Right renal cortex interstitium (tissue), 3 donors: ENCODE data around the gene ANKRD1. TPM values are rescaled to one million over a fixed set of nuclear protein-coding genes. Genes with fewer than 3 reads are reported as not detected.
"Not testable (repeated sequence)": the region's sequence is repeated elsewhere in the genome, so short reads cannot be mapped to it uniquely, and the experiment has no call there.

ENCODE experiments used
- DNase-seq, 3 donors: peaks; one replicate each; pipeline ENCODE4 v3.0.0-alpha.2; 2013; ENCODE audit warnings: low read depth in 3 of 3, low spot score in 2 of 3
- polyA plus RNA-seq, 3 donors: library from polyadenylated mRNA; unstranded; fragments of 120-200 nt; gene quantifications; one replicate each; pipeline ENCODE4 v1.2.1, GENCODE V29; 2013; ENCODE audit not compliant: insufficient read length in 3 of 3

ANKRD1 gene
- polyA plus RNA-seq, 3 donors: 0.89 to 1.3 (median 1.1) TPM

DNA sequence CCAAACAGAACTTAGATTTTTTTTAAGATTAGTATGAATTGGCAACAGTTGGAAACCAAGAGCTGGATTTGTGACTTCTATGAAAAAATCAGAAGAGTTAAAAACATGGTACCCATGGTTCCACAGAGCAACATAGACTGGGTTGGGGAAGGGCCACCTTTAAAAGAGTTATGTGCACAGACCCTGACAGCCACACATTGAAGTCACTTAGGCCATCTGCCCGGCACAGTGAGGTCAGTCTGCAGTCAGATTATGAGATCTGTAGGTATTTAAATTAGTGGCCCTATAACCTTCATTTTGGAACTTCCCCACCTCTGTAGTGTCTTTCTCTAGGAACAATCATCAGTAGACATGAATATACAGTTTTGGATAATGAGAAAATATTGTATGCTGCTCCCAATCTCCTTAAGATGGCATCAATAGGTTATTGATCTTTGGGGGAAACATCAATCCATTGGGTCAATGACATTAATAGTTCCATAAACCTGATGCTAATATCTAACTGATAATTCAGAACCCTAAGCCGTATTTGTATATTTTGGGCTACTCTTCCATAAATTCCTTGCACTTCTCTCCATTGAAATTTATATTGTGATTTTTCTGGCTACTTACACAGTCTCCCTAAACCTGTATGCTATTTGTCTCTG lies 7.0 kb downstream of the ANKRD1 start:
- DNase-seq: no peak

DNA sequence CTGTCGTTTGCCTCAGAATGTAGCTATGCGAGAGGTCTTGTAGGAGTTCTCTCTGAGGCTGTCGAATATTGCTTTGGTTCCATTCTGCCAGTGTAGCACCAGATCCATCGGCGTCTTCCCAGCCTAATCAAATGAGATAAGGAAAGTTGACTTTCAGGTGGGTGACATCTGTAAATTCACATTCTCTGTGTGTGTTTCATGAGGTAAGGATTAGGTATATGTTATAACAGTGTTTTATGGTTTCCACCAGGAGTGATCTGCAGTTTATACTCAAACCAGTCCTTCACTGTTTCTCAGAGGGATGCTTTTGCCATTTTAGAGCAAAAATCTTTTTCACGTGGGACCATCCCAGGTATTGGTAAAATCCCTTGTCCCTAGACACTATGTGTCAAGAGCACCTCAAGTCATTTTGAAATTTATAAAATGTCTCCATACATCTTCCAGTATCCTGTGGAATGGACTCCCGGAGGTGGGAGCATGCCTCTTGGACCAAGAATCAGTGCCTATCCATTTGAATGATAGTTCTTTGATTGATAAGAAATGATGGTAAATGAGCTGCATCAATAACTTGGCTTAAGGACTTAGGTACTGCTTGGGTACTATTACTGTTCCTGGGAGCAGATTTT lies 7.9 kb downstream of the ANKRD1 start:
- DNase-seq: no peak

DNA sequence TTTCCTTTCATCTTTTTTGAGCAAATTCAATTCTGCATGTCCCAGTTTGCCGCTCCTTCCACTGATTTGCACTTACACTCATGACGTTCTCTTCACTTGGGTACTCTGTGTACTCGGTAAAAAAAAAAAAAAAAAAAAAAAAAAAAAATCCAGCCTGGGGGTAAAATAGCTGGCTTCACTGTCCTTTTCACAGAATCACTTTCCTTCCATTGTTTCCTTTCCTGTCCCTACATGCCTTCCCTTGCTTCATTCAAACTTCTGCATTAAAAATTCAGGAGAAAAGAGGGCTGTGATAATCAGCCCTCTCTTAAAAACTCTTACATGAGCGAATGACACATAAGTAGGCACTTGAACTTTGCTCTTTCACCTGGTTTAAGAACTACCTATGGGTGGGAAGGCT lies 8.7 kb downstream of the ANKRD1 start:
- DNase-seq: no peak

DNA sequence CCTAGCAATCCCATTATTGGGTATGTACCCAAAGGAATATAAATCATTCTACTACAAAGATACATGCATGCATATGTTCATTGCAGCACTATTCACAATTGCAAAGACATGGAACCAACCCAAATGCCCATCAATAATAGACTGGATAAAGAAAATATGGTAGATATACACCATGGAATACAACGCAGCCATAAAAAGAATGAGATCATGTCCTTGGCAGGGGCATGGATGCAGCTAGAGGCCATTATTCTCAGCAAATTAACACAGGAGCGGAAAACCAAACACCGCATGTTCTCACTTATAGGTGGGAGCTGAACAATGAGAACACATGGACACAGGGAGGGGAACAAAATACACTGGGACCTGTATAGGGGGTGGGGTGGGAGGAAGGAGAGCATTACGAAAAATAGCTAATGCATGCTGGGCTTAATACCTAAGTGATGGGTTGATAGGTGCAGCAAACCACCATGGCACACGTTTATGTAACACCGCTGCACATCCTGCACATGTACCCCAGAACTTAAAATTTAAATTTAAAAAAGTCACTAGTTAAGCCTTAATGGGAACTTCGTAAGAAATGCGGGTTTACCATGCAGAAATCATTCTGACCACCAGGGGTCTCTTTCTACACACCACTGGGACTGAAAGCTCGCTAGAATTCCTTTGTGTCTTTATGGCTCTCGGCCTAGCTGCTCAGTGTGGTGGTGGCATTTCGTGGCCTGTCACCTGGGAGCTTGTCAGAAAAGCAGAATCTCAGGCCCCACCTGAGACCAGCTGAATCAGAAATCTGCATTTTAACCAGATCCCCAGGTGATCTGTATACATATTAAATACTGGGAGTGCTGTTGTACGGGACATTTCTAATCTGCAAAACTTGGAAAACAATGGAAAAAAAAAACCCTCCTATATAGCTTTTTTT lies 9.5 kb downstream of the ANKRD1 start:
- DNase-seq: peak; percentile 63 to 69 (median 64)

DNA sequence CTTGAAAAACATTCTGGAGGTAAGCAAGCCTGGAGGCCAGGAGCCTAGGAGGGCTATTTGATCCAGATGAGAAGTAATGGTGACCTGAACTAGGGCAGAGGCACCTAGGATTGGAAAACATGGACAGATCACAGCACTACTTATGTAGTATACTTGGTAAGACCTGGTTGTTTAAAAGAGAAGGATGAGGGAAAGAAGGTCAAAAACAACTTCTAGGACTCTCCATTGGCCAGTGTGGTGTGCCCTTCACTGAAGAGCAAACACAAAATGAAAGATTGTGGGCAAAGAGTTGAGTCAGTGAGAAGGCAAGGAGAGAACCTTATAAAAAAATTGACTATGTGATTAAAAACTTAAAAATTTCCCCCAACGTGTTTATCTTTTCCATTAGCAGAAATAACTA lies 14.3 kb downstream of the ANKRD1 start:
- DNase-seq: no peak

DNA sequence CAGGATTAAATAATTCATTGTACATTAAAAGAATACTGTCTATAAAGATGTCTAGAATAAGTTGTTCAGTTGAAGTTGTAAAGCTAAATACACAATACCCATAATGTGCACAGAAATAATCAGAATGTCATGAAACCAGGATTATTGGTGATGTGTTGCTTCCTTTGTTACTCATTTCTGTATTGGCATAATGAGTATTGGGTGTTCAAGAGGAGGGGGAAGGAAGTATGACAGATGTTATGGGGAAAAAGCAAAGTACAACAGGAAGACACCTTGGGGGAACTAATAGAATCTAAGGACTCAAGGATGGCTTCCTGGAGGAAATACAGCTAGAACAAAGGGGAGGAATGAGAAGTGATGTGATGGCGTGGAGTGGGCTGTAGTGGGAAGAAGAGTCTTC lies 15.0 kb downstream of the ANKRD1 start:
- DNase-seq: no peak

DNA sequence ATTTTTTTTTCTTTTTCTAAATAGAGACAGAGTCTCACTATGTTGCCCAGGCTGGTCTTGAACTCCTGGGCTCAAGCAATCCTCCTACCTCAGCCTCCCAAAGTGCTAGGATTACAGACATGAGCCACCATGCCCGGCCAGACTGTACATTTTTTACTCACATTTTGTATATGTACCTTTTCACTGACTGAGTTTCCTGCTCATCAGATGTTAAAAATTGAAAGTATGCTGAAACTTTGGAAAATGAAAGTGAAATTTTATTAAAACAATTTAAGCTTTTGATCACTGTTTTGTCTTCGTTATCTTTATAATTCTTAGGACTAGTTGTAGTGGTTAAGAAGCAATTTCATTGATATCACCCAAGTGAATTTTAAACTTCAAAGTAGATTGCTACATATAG lies 24.0 kb downstream of the ANKRD1 start:
- DNase-seq: not testable (repeated sequence)

DNA sequence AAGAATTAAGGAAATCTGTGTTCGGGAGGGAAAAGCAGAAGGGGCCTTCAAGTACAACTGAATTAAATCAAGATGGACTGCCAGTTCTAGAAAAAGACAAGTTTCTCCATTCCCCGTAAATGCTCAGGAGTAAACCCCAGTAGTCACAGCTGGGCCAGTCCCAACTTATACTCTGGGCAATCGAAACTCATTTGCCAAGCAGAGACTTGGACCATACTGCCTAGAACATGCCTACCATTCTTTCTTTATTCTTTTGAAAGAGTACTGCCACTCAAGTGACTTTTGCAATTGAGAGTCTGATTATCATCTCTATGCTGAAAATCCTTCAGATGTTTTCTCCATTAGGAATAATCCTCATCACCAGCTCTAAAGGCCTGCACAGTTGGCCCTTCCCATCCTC lies 27.7 kb downstream of the ANKRD1 start:
- DNase-seq: no peak

DNA sequence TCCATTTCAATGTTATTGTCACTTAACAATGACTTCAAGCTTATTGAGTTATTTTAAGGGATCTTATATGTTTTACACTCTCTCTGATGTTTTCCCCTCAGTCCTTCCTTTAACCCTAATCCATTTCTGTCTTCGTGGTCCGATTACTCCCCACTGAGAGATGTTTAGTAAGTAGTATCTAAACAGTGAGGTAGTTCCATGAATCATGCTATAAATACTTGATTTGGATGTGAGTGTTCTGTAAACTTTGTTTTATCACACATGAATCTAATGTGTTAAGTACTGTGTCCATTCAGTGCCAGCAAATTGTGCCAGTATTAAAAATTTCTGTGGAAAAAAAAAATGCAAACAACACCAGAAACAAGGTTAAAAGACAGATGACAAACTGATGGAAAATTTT lies 30.5 kb downstream of the ANKRD1 start:
- no peak for DNase-seq

DNA sequence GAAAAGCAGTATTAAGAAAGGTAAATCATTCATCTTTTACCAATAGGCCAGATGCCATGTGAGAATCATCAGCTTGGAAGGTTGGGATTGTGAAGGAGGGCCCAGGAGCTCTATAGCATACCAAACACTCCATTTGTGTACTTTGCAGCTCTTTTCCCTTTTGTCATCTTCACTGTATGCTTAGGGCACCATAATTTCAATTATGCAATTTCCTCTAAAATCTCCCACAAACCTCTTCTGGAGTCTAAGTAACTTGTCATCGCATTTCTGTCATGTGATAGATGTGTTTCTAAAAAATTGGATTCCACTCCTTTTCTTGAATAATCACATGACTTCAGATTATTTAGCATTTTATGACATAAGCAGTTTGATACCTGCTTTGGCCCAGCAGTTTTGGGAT lies 31.3 kb downstream of the ANKRD1 start:
- DNase-seq: no peak

DNA sequence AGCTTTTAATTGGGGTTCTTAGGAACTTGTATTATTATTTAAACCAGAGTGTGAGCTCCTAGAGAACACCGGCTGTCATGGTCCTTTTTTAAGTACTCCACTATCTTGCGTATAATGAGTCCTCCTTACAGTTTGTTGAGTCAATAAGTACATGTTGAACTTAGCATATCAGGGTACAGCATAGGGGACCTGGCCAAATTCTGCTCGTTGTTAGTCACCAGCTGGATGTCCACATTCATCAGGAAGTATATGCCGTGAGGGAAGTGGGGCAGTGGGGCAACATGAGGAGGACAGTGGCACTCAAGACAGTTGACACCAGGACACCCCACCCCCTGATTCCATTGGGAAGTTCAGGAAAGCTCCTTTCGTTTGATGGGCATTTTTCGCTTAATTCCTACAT lies 32.5 kb downstream of the ANKRD1 start:
- no peak for DNase-seq

DNA sequence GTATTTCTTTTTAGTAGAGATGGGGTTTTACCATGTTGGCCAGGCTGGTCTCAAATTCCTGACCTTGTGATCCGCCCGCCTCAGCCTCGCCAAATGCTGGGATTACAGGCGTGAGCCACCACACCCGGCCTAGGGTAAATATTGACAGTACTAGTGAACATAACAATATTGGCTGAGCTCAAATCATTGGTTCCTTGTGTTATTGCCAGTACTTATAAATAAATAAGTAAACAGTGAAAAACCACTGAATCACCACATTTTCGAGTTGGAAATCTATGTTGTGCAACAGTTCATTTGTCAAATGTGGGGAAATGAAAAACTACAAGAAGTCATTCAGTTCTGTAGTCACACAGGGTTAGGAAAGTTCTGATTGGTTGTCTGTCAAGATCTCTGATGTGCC lies 33.3 kb downstream of the ANKRD1 start:
- no peak for DNase-seq

DNA sequence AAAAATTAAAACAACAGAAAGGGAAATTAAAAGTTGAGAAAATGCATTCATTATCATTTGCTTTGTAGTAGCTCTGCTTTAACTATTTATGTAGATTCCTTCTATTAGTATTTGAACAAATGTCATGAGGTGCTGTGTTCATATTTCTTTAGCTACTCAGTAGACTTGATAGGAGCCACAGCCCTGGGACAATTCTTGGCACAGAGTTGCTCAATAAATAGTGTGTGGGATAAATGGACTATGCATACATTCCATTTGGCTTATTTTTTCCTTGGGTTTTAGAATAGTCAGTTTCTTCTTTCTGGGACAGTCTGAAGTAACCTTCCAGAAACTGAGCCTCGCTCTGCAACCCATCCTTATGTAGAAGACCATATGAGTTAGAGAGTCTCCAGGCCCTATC lies 35.7 kb downstream of the ANKRD1 start:
- no peak for DNase-seq

DNA sequence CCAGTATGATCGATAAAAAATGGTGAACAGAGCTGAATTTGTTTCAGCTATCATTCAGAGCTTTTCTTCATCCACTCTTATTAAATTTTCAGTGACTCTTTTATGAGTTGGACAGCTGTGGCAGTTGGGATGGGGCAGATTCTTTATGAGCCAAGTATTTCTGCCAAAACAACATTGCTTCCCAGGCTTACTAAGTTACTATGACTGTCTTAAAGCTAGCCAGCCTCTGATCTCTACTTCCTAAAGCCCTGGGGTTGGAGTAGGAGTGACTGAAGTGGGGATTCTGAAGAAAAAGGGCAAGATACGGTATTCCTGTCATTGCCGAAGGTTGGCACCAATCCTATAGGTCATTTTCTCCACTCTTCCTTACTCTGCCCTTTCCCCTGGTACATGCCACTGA lies 36.5 kb downstream of the ANKRD1 start:
- no peak for DNase-seq

DNA sequence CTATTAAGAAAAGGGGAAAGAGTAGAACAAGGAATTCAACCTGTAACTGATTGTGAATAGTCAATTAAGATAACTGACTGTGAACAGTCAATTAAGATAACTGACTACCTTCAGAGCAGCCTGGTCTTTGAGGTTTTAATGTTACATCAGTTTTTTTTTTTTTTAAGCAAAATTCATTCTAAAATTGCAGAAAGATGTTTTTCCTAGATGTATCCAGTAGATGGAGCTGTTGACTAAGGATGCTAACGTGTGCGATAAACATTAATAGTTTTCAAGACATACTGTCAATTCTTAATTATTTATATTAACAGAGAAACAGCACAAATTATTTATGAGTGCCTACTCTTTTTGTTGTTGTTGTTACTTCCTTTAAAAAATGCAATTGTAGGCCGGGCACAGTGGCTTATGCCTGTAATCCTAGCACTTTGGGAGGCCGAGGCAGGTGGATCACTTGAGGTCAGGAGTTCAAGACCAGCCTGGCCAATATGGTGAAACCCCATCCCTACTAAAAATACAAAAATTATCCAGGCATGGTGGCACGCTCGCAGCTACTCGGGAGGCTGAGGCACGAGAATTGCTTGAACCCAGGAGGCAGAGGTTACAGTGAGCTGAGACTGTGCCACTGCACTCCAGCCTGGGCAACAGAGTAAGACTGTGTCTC lies 40.7 kb downstream of the ANKRD1 start:
- not testable (repeated sequence) for DNase-seq

DNA sequence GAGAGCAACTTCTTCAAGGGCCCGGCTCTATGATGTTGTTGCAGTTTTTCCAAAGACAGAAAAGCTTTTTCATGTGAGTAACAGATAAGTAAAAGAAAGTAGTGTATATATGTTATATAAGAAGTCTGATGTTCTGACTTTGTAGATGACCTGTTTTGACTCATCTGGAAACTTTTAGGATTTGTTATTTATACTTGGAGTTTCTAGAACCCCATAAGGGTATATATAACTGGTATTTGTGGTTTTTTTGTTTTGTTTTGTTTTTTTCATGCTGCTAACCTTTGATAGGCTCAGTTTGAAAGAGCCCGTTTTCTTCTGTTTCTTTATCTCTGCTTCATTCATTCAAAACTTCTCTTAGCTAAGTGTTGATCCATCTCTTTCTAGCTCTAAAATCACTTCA lies 41.8 kb downstream of the ANKRD1 start:
- no peak for DNase-seq

DNA sequence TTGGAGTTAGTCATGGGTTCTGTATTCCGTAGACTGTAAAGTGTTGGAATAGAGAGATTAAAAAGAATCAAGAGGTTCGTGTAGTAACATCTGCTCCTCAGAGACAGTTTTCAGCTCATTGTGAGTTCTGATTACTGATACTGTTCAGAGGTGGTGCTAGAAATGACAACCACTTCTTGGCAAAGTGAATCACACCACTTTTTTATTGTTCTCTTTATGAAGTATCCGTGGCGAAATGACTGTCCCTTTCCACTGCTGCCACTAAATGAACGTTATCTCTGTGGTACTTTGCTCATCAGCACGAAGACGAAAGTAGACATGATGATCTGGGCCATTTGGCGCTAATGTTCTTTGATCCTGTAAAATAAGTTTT lies 48.3 kb downstream of the ANKRD1 start:
- DNase-seq: no peak

DNA sequence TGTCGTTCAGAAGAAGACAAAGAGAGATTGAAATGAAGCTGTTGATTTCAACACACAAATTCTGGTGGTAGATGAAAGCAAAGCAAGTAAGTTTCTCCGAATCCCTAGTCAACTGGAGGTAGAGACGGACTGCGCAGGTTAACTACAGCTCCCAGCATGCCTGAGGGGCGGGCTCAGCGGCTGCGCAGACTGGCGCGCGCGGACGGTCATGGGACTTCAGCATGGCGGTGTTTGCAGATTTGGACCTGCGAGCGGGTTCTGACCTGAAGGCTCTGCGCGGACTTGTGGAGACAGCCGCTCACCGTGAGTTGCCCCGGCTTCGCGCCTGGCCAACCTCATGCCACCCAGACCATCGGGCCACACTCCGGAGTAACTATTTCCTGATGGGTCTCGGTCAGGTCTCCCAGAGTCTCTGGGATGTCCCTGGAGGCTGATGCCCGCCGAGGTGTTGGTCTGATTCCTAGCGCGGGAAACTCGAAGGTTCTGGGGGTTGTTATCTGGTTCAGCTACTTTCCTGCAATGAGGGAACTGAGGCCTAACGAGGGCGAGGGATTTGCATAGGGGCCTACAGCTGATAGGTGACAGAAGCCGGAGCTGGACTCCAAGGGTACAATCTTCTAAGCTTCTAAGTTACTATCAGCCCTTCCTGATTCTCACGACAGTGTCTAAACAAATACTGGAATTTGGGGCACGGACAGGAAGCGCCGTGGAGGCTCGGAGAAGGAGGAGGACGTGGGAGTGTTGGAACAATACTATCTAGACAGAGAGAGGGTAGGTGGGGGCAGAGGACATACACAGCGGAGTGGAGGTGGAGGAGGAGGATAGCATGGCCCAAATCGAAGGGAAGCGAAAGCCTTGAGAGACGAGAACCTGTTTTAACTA lies 48.9 kb downstream of the ANKRD1 start, which contains the start of gene RPP30:
Gene RPP30 (plus strand): TSS at position 209 of the 882 bp plus-strand sequence. CDS start 13 bp downstream, at position 222.
- DNase-seq: peak in 2 of 3 donors; percentile 62 to 66

DNA sequence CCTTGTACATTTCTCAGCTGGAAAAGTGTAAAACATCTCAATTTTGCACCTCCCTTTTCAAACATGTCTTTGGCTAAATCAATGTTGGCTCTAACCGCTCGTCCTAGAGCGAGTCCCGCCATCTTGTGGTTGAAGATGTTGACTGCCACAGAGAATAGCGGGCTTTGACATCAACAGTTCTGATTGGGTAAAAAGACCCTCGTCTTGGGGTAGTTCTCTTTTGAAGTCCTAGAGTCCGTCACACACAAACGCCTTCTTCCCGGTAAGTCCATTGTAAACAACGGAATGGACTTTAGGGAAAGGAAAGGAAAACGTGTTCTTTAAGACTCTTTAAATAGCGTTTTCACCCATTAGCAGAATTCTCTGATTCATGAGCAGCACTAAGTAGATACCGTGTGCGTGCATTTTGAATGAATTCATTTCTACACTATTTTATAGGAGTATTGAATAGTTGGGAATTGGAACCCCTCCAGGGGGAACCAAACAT lies 49.6 kb downstream of the ANKRD1 start:
- DNase-seq: peak in 2 of 3 donors; percentile 57 to 79

DNA sequence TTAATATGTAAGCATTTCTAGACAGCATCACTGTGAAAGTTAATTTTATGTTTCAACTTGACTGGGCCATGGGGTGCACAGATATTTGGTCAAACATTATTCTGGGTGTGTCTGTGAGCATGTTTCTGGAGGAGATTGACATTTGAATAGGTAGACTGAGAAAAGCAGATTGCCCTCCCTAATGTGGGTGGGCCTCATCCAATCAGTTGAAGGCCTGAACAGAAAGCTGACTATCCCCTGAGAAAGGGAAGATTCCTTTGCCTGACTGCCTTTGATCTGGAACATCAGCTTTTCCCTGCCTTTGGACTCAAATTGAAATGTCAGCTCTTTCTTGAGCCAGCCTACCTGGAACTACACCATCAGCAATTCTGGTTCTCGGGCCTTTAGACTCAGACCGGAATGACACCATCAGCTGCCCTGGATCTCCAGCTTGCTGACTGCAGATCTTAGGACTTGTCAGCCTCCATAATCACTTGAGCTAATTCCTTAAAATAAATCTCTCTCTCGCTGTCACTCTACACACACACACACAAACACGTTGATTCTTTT lies 54.8 kb downstream of the ANKRD1 start:
- no peak for DNase-seq
